Ascending aorta (tissue), 2 donors: ENCODE measurements around the gene C18orf63. TPM values are rescaled to one million over a fixed set of nuclear protein-coding genes. Genes with fewer than 3 reads are reported as not detected.

Experiments used
- DNase-seq, 2 donors: peaks; one replicate each; pipeline ENCODE4 v3.0.0-alpha.2; 2019; ENCODE audit warnings: low spot score in 2 of 2
- H3K27ac ChIP-seq, 2 donors: fragments of 200-600 bp; sonication (generic); one replicate each; pipeline ENCODE4 v1.5.1; 2016 to 2017; ENCODE audit warnings: mild to moderate bottlenecking in 1 of 2
- H3K27me3 ChIP-seq: fragments of 200-600 bp; sonication (generic); one replicate; pipeline ENCODE4 v1.5.1; 2017
- H3K36me3 ChIP-seq, 2 donors: fragments of 200-600 bp; sonication (generic); one replicate each; pipeline ENCODE4 v1.5.1; 2016
- H3K4me1 ChIP-seq, 2 donors: fragments of 200-600 bp; sonication (generic); one replicate each; pipeline ENCODE4 v1.5.1; 2016 to 2017; ENCODE audit warnings: mild to moderate bottlenecking in 1 of 2
- H3K4me3 ChIP-seq, 2 donors: fragments of 200-600 bp; sonication (generic); one replicate each; pipeline ENCODE4 v1.5.1; 2016 to 2017; ENCODE audit warnings: mild to moderate bottlenecking in 1 of 2
- H3K9me3 ChIP-seq, 2 donors: fragments of 200-600 bp; sonication (generic); one replicate each; pipeline ENCODE4 v1.5.1; 2016
- intact Hi-C: fragments of 100-400 bp; cut with DNase I; formaldehyde crosslinking; loops from one replicate; pipeline ENCODE4 v1.15.1; 2023
- total RNA-seq: library from RNA; depleted of rRNA; stranded (reverse); fragments of >200 nt; gene quantifications from one replicate; pipeline ENCODE4 v1.1.0, GENCODE V29; 2016
- TF ChIP-seq, protein P1 (sequence below), 3 experiments: fragments of 200-600 bp in 2 of 3; fragments of 450-650 bp in 1 of 3; sonication (generic) in 2 of 3; IDR thresholded peaks; one replicate each; pipeline ENCODE4 v1.5.1; 2016 to 2019; ENCODE audit warnings: antibody characterized with exemption in 3 of 3, mild to moderate bottlenecking in 1 of 3, moderate library complexity in 1 of 3

Gene C18orf63
- total RNA-seq, 1 donor from 2014 or later: not detected

DNA sequence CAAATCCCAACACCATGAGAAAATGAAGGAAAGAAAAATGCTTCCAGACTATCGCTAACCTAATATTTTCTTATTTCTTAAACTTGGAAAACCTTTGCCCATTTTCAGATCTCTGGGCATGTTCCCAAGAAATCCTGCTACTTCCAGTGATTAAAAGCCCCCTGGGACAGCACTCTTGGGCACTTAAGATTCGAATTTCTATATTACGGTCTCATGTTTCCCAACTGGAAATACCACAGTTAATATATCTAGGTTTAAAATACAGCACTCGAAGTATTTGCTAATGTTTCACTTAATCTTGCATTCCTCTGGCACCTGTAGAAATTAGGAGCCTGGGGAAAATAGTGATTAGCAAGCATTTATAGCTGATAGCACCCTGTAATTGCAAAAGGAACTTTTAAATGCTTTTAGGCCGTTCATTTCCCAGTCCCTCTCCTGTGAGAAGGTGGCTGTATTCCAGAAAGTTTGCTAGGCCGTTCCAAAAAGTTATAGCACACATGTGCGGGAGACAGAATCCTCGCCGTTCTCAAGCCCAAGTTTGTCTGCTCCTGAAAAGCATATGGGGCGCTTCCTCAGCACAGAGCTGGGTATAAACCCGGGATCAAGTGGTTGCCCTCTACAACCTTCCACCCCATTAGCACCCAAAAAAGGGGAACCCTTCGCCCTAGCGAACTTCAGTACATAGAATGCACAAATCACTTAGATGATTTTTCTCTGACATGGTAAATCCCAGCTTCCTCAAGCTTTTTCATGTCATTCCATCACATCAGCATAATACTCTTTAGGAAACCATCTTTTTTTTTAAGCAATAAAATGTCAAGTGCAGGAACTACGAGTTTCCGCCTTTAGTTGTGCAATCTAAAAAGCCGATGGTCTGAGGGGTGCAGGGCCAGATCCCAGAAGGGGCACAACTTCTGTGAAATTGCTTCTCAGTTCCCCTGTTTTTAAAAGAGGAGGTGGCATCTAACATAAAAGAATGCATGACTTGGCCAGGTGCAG is 80.8 kb downstream of the C18orf63 start:
- H3K9me3 ChIP-seq: no peaks in the 10 kb centered on the region
- peak overlapping the region; percentile 24 to 32 for H3K4me3 ChIP-seq
- DNase-seq: peak in 1 of 2 donors; percentile 55
- peaks cover 0 to 15% of the 10 kb centered on the region in 2 donors for H3K4me1 ChIP-seq
- peak overlapping the region; percentile 68 to 74 for H3K27ac ChIP-seq
- H3K27me3 ChIP-seq: no peaks in the 10 kb centered on the region
- TF ChIP-seq, protein P1, sequence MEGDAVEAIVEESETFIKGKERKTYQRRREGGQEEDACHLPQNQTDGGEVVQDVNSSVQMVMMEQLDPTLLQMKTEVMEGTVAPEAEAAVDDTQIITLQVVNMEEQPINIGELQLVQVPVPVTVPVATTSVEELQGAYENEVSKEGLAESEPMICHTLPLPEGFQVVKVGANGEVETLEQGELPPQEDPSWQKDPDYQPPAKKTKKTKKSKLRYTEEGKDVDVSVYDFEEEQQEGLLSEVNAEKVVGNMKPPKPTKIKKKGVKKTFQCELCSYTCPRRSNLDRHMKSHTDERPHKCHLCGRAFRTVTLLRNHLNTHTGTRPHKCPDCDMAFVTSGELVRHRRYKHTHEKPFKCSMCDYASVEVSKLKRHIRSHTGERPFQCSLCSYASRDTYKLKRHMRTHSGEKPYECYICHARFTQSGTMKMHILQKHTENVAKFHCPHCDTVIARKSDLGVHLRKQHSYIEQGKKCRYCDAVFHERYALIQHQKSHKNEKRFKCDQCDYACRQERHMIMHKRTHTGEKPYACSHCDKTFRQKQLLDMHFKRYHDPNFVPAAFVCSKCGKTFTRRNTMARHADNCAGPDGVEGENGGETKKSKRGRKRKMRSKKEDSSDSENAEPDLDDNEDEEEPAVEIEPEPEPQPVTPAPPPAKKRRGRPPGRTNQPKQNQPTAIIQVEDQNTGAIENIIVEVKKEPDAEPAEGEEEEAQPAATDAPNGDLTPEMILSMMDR (IDR thresholded peaks at IDR 0.05): no peak
- intact Hi-C loops: no loop called here
- H3K36me3 ChIP-seq: no peaks in the 10 kb centered on the region

DNA sequence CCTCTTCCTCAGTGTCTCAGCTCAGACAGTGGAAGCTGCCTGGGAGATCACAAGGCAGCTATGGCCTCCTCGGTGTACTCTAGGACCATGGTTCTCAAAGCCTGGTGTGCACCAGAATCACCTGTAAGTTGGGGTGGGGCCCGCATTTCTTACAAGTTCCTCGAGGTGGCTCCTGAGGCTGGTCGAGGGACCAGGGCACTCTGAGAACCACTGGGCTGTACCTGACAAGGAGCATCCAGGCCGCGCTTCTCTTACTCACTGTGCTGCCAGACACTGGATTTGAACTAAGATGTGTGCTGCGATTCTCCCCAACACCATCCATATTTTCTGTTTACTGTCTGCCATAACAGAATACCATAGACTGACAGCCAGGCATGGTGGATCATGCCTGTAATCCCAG is 81.9 kb downstream of the C18orf63 start:
- Histone ChIP-seq H3K4me1 (peaks cover 0 to 15% of the 10 kb centered on the region in 2 donors), H3K36me3 (no peaks in the 10 kb centered on the region), H3K27ac (no peak overlapping the region), H3K27me3 (no peaks in the 10 kb centered on the region), H3K9me3 (no peaks in the 10 kb centered on the region), H3K4me3 (no peak overlapping the region)
- intact Hi-C loops: no loop called here
- TF ChIP-seq, protein P1 (IDR thresholded peaks at IDR 0.05): no peak
- no peak for DNase-seq

DNA sequence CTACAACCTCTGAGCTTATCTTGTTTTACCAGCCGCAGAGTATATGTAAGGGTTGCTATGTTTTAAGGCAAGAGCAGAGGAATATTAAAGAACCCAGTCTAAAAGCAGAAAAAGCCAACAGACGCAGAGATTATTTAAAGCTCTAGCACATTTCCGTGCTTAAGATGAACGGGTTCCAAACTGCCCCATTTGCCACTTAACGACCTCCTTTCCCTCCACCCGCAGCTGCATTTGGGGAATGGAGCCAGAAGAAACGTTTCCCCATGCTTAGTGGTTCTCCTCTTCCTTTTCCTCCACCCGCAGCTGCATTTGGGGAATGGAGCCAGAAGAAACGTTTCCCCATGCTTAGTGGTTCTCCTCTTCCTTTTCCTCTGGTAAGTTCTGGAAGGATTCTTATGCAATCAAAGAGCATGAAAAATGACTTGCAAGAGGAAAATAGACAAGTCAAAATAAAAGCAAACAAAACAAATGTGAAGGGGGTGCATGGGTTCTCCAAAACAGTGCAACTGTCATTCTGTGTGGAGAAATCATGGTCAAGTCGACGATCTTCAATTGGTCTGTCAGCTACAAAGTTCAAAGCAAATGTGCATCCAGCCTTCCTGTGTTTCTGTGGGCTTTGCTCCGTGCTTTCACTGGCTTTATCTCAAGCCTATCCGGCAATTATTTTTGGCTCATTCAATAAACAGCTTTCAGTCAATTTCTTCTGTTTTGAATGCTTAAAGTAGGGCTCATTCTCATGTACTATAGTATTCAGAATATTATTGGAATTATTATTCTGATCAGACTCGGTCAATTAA is 83.7 kb downstream of the C18orf63 start:
- peaks cover 0 to 15% of the 10 kb centered on the region in 2 donors for H3K4me1 ChIP-seq
- no peak overlapping the region for H3K27ac ChIP-seq
- no peaks in the 10 kb centered on the region for H3K27me3 ChIP-seq
- intact Hi-C loops: no loop called here
- H3K4me3 ChIP-seq: peak overlapping the region in 1 of 2 donors; percentile 37
- DNase-seq: no peak
- TF ChIP-seq, protein P1 (IDR thresholded peaks at IDR 0.05): no peak
- H3K9me3 ChIP-seq: no peaks in the 10 kb centered on the region
- H3K36me3 ChIP-seq: no peaks in the 10 kb centered on the region

DNA sequence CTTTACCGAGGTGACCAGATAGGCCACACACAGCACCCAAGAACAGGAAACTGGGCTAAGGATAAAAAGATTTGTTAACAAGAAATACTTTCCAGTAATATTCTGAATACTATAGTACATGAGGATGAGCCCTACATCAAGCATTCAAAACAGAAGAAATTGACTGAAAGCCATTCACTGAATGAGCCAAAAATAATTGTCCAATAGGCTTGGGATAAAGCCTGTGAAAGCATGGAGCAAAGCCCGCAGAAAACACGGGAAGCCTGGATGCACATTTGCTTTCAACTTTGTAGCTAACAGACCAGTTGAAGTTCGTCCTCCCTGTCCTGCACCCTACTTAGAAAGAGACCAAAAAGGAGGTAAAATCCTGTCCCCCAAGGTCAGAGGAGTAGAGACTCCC is 85.2 kb downstream of the C18orf63 start:
- H3K4me1 ChIP-seq: peaks cover 0 to 14% of the 10 kb centered on the region in 2 donors
- H3K4me3 ChIP-seq: no peak overlapping the region
- TF ChIP-seq, protein P1 (IDR thresholded peaks at IDR 0.05): no peak
- no peaks in the 10 kb centered on the region for H3K9me3 ChIP-seq
- DNase-seq: no peak
- no peak overlapping the region for H3K27ac ChIP-seq
- intact Hi-C loops: loop anchor here (5.0 kb wide), 1 partner anchor 56 kb away; the partner anchor contains the start of gene DIPK1C
- no peaks in the 10 kb centered on the region for H3K27me3 ChIP-seq
- no peaks in the 10 kb centered on the region for H3K36me3 ChIP-seq

DNA sequence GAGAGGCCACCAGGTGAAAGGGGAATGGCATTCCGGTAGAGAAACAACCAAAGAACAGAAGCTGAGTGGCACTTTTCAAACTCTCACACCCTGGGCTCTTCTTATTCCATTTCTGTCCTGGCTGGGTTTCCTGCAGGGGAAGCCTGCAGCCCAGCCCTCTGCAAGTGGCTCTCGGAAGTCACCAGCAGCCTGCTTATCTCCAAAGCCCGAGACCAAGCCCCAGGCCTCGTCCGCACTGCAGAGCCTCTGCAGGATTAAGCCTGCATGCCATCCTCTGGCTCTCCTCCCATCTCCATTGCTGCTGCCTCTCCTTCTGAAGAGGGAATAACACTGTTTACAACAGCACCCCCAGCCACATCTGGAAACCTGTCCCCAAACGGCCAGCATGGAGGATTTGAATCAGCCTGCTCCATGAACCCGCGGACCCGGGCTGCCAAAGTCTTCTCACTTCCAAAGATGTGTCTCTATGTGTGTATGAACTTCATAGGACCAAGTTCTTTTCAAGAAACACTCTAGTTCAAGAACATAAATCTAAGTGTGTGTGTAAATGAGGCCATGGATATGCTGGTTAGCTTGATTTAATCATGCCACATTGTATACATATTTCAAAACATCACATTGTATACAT is 87.3 kb downstream of the C18orf63 start:
- intact Hi-C loops: loop anchor here (5.0 kb wide), 1 partner anchor 54 kb away; the partner anchor contains the start of gene DIPK1C

More for the DNA sequence above, 87.3 kb downstream of the C18orf63 start:
- Histone ChIP-seq H3K4me1 (peaks cover 0 to 4% of the 10 kb centered on the region in 2 donors), H3K36me3 (no peaks in the 10 kb centered on the region), H3K9me3 (no peaks in the 10 kb centered on the region), H3K4me3 (no peak overlapping the region), H3K27ac (no peak overlapping the region), H3K27me3 (no peaks in the 10 kb centered on the region)
- TF ChIP-seq, protein P1 (IDR thresholded peaks at IDR 0.05): no peak
- no peak for DNase-seq
